SK-N-SH treated with all-trans-retinoic acid at 6 μM for 48 hours (cell line): ENCODE data around the gene LSS.

Experiments
- ATAC-seq: fragments of 200-7000 bp; cut with Tn5 transposase; 3 replicates; pipeline ENCODE4 v1.9.1; 2020; ENCODE audit warnings: mild to moderate bottlenecking, moderate library complexity
- ARNTL ChIP-seq: fragments of 450-650 bp; formaldehyde crosslinking; IDR thresholded peaks from 2 replicates; pipeline ENCODE4 v1.5.0; 2020; ENCODE audit warnings: low read depth, mild to moderate bottlenecking, moderate library complexity, borderline replicate concordance
- BACH2 ChIP-seq: fragments of 250-450 bp; sonication (Bioruptor Pico); IDR thresholded peaks from 2 replicates; pipeline ENCODE4 v1.9.0; 2021; ENCODE audit warnings: mild to moderate bottlenecking, borderline replicate concordance
- CREB5 ChIP-seq: fragments of 250-450 bp; sonication (Bioruptor Pico); IDR thresholded peaks from 2 replicates; pipeline ENCODE4 v1.5.1; 2020; ENCODE audit warnings: low read depth, mild to moderate bottlenecking, moderate library complexity
- CSDC2 ChIP-seq: fragments of 250-450 bp; sonication (Bioruptor Pico); IDR thresholded peaks from 2 replicates; pipeline ENCODE4 v1.5.0; 2020; ENCODE audit warnings: mild to moderate bottlenecking, moderate library complexity
- ESRRG ChIP-seq: fragments of 250-450 bp; sonication (Bioruptor Pico); IDR thresholded peaks from 2 replicates; pipeline ENCODE4 v1.6.1; 2021; ENCODE audit warnings: mild to moderate bottlenecking
- GLIS3 ChIP-seq: fragments of 250-450 bp; sonication (Bioruptor Pico); IDR thresholded peaks from 2 replicates; pipeline ENCODE4 v1.5.0; 2020; ENCODE audit warnings: mild to moderate bottlenecking, moderate library complexity
- ISL1 ChIP-seq: fragments of 250-450 bp; sonication (Bioruptor Pico); IDR thresholded peaks from 2 replicates; pipeline ENCODE4 v2.1.2; 2022; ENCODE audit warnings: mild to moderate bottlenecking, moderate library complexity
- POU6F1 ChIP-seq: fragments of 250-450 bp; sonication (Bioruptor Pico); IDR thresholded peaks from 2 replicates; pipeline ENCODE4 v1.8.0; 2021; ENCODE audit warnings: low read depth, mild to moderate bottlenecking, moderate library complexity, borderline replicate concordance
- PPARA ChIP-seq: fragments of 250-450 bp; sonication (Bioruptor Pico); IDR thresholded peaks from 2 replicates; pipeline ENCODE4 v1.5.0; 2020; ENCODE audit warnings: mild to moderate bottlenecking, borderline replicate concordance
- SNAI2 ChIP-seq: fragments of 250-450 bp; sonication (Bioruptor Pico); IDR thresholded peaks from 2 replicates; pipeline ENCODE4 v1.5.0; 2020; ENCODE audit warnings: mild to moderate bottlenecking, moderate library complexity
- TCF4 ChIP-seq: fragments of 250-450 bp; sonication (Bioruptor Pico); IDR thresholded peaks from 2 replicates; pipeline ENCODE4 v1.8.0; 2021; ENCODE audit warnings: mild to moderate bottlenecking, moderate library complexity, borderline replicate concordance
- TOX ChIP-seq: fragments of 250-450 bp; sonication (Bioruptor Pico); IDR thresholded peaks from 2 replicates; pipeline ENCODE4 v1.8.0; 2021; ENCODE audit warnings: mild to moderate bottlenecking, moderate library complexity, borderline replicate concordance
- TSHZ2 ChIP-seq: fragments of 250-450 bp; sonication (Bioruptor Pico); IDR thresholded peaks from 2 replicates; pipeline ENCODE4 v1.5.0; 2020; ENCODE audit warnings: mild to moderate bottlenecking, moderate library complexity
- ZC3H10 ChIP-seq: fragments of 250-450 bp; sonication (Bioruptor Pico); IDR thresholded peaks from 2 replicates; pipeline ENCODE4 v1.5.1; 2021; ENCODE audit warnings: mild to moderate bottlenecking, moderate library complexity
- ZFP3 ChIP-seq: fragments of 250-450 bp; sonication (Bioruptor Pico); IDR thresholded peaks from 2 replicates; pipeline ENCODE4 v1.5.0; 2020; ENCODE audit warnings: mild to moderate bottlenecking, moderate library complexity
- ZFP30 ChIP-seq: fragments of 450-650 bp; formaldehyde crosslinking; IDR thresholded peaks from 2 replicates; pipeline ENCODE4 v1.5.0; 2022; ENCODE audit warnings: mild to moderate bottlenecking, moderate library complexity
- ZNF565 ChIP-seq: fragments of 450-650 bp; formaldehyde crosslinking; conservative IDR thresholded peaks from 2 replicates; pipeline ENCODE4 v1.5.0; 2020; ENCODE audit warnings: low read depth, mild to moderate bottlenecking, moderate library complexity
- ZNF70 ChIP-seq: fragments of 450-650 bp; formaldehyde crosslinking; IDR thresholded peaks from 2 replicates; pipeline ENCODE4 v1.5.0; 2020; ENCODE audit warnings: mild to moderate bottlenecking, moderate library complexity

Gene LSS

GRCh38 chr21:46195595-46196195, 32.9 kb downstream of the LSS start:
- no peak for ATAC-seq
- TF ChIP-seq TOX (CRISPR knock-in tag) (no peak), BACH2 (CRISPR knock-in tag) (no peak), ZNF565 (CRISPR knock-in tag) (no peak), TSHZ2 (no peak), CSDC2 (CRISPR knock-in tag) (no peak), ESRRG (no peak), ISL1 (CRISPR knock-in tag) (no peak), TCF4 (CRISPR knock-in tag) (no peak), SNAI2 (CRISPR knock-in tag) (no peak), GLIS3 (CRISPR knock-in tag) (no peak), POU6F1 (CRISPR knock-in tag) (no peak), PPARA (CRISPR knock-in tag) (no peak), ZNF70 (CRISPR knock-in tag) (no peak)

- no peak; the same call in 2 of the 3 replicates for ATAC-seq
- TF ChIP-seq ZNF70 (CRISPR knock-in tag): no peak
- TF ChIP-seq CREB5: no peak
- no peak for TF ChIP-seq ZC3H10
- TF ChIP-seq POU6F1 (CRISPR knock-in tag): no peak
- no peak for TF ChIP-seq PPARA (CRISPR knock-in tag)
- TF ChIP-seq ZNF565 (CRISPR knock-in tag): no peak
- no peak for TF ChIP-seq BACH2 (CRISPR knock-in tag)
- TF ChIP-seq CSDC2 (CRISPR knock-in tag): no peak
- TF ChIP-seq TOX (CRISPR knock-in tag): no peak
- no peak for TF ChIP-seq ARNTL (CRISPR knock-in tag)
- TF ChIP-seq ESRRG: no peak
- TF ChIP-seq TSHZ2: no peak
- TF ChIP-seq SNAI2 (CRISPR knock-in tag): no peak
- no peak for TF ChIP-seq ZFP30 (CRISPR knock-in tag)
- no peak for TF ChIP-seq ZFP3 (CRISPR knock-in tag)
Measured at GRCh38 chr21:46194374-46195334, 33.9 kb downstream of the LSS start.
